Fibroblast of mammary gland (primary cell): ENCODE measurements around the gene TREM2.

Source experiments
- DNase-seq: peaks from one replicate; pipeline ENCODE4 v3.0.0-alpha.2; 2010; ENCODE audit warnings: low read depth
- H3K4me3 ChIP-seq: 2 replicates; pipeline ENCODE4 v1.5.1; 2011; ENCODE audit warnings: low read depth, mild to moderate bottlenecking, low read length, moderate library complexity; ENCODE audit not compliant: control insufficient read depth
- TF ChIP-seq, protein P1 (sequence below): conservative IDR thresholded peaks from 2 replicates; pipeline ENCODE4 v1.5.1; 2011; ENCODE audit warnings: low read depth, low read length, inconsistent platforms; ENCODE audit not compliant: control insufficient read depth, insufficient read depth

Gene TREM2

GRCh38 chr6:41200296-41200900 lies 37.5 kb upstream of the TREM2 start:
- DNase-seq: peak; percentile 16
- TF ChIP-seq, protein P1, sequence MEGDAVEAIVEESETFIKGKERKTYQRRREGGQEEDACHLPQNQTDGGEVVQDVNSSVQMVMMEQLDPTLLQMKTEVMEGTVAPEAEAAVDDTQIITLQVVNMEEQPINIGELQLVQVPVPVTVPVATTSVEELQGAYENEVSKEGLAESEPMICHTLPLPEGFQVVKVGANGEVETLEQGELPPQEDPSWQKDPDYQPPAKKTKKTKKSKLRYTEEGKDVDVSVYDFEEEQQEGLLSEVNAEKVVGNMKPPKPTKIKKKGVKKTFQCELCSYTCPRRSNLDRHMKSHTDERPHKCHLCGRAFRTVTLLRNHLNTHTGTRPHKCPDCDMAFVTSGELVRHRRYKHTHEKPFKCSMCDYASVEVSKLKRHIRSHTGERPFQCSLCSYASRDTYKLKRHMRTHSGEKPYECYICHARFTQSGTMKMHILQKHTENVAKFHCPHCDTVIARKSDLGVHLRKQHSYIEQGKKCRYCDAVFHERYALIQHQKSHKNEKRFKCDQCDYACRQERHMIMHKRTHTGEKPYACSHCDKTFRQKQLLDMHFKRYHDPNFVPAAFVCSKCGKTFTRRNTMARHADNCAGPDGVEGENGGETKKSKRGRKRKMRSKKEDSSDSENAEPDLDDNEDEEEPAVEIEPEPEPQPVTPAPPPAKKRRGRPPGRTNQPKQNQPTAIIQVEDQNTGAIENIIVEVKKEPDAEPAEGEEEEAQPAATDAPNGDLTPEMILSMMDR: no peak
- no peak overlapping the region for H3K4me3 ChIP-seq

- DNase-seq: no peak
- no peak overlapping the region for H3K4me3 ChIP-seq
- TF ChIP-seq, protein P1: no peak
Measured at GRCh38 chr6:41199552-41200246, 36.8 kb upstream of the TREM2 start.

GRCh38 chr6:41197234-41197633 lies 34.3 kb upstream of the TREM2 start:
- TF ChIP-seq, protein P1: no peak
- DNase-seq: no peak
- H3K4me3 ChIP-seq: no peak overlapping the region

DNA sequence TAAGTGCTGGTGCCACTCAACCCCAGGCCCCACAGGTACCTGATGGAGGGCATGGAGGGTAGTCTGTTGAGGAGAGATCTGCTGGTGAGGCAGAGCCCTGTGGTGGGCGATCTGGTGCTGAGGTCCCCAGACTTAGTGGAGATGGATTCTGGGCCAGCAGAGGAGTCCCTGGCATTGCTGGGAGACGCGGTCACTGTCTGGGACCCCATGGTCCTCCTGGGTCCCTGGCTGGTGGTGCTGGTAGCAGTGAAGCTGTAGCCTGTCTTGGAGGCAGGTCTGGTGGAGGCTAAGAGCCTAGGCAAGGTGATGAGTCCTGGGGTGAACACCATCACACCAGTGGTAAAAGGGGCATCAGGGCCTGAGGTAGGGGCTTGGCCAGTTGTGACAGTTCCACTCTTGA lies 31.5 kb upstream of the TREM2 start:
- no peak overlapping the region for H3K4me3 ChIP-seq
- no peak for DNase-seq
- TF ChIP-seq, protein P1: no peak

DNA sequence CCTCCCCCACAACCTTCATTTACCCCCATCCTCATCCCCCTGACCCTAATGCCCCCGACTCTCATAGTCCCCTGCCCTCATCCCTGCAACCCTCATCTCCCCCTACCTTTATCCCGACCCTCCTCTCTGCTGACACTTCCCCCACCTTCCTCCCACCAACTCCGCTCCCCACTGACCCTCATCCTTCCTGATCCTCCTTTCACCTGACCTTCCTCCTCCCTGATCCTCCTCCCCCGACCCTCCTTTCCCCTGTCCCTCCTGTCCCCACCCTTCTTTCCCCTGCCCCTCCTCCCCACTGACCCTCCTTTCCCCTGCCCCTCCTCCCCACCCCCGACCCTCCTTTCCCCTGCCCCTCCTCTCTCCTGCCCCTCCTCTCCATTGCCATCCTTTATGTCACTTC lies 31.0 kb upstream of the TREM2 start:
- TF ChIP-seq, protein P1: no peak
- no peak overlapping the region for H3K4me3 ChIP-seq
- DNase-seq: no peak

DNA sequence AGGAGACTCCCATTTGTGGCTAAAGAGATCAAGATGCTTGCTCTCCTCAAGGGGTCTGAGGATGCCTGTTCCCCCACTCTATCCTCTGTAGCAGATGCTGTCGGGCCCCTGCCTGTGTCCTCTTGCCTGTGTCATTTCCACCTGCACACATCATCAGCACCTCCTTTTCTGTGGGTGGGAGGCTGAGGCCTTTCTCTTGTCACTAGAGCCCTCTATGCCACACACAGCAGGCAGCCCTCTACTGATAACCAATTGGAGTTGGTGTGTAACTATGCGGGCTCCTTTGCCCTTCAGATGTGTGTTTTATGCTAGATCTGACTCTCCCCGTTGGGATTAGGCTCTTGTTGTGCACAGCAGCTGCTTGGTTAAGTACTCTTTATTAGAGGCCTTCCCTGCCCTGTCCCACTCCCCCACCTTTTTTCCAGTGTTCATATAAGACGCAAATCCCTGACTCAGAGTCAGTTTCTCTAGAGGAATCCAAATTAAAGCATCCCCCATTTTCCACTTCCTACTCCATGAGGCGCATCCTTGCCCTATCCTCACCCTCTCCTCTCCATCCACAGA lies 30.3 kb upstream of the TREM2 start:
- DNase-seq: no peak
- no peak overlapping the region for H3K4me3 ChIP-seq
- TF ChIP-seq, protein P1: no peak

DNA sequence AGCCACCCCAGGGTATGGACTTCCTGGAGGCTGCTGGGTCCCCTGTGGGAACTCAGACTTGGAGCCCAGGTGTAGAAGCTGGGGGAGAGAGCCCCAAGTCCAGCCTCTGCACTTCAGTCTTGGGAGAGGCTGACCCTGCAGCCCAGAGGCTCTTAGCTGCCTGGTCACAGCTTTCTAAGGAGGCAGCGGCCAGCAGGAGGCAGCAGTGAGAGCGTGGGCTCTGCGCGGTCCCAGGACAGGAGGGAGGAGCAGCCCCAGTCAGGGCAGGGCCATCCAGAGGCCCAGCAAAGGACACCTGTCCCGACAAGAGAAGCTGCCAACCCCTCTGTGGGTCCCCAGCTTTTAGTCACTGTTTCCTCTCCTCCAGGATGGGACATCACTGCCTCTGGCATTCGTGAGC lies 28.7 kb upstream of the TREM2 start:
- TF ChIP-seq, protein P1: peak; percentile 46
- peak; percentile 20 for DNase-seq
- H3K4me3 ChIP-seq: no peak overlapping the region
